AG08395 (cell line): Measurements from ENCODE around the gene LMLN.
"Not testable (repeated sequence)": the region's sequence is repeated elsewhere in the genome, so short reads cannot be mapped to it uniquely, and the experiment has no call there.

Experiments used
- DNase-seq: peaks from one replicate; pipeline ENCODE4 v3.0.0; 2012; ENCODE audit warnings: mixed read lengths, low spot score

The LMLN gene

GRCh38 chr3:198079771-198080520 is 119.9 kb downstream of the LMLN start:
- DNase-seq, result no peak

- DNase-seq, result peak; percentile 65
These were observed 120.7 kb downstream of the LMLN start for GRCh38 chr3:198080521-198081384.

DNA sequence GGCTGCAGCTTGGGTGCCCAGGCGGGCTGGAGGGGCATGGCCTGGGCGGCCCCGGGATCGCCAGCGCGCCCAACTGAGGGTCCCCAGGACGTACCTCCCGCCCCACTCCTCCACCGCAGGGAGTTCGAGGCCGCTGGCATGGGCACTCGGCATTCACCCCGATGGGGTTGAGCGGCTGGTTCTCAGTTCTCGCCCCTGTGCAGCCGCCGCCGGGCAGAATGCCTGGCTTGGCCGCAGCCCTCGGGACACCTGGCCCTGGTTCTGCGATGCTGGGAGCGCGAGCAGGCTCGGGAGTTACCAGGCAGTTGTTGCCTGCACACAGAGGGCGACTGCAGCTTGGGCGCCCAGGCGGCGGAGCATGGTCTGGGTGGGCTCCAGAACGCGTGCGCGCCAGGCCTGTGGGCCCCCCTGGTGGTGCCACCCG is 121.4 kb downstream of the LMLN start:
- no peak for DNase-seq

- not testable (repeated sequence) for DNase-seq
These were observed 122.2 kb downstream of the LMLN start for GRCh38 chr3:198082226-198082625.

- DNase-seq, result no peak
These were observed 128.5 kb downstream of the LMLN start for GRCh38 chr3:198088421-198088955.

- DNase-seq, result no peak
These were observed 130.8 kb downstream of the LMLN start for GRCh38 chr3:198090795-198091332.

GRCh38 chr3:198092276-198092675 is 132.3 kb downstream of the LMLN start:
- no peak for DNase-seq

GRCh38 chr3:198093112-198093679 is 133.2 kb downstream of the LMLN start:
- no peak for DNase-seq
